DOHH2 (cell line): ENCODE results near the gene C14orf132.

ENCODE experiments used
- H3F3A ChIP-seq: fragments of 200-600 bp; sonication (generic), shearing (Covaris generic); 2 replicates; pipeline ENCODE4 v1.6.0; 2016; ENCODE audit warnings: antibody characterized with exemption, mild to moderate bottlenecking; ENCODE audit not compliant: control insufficient read depth, insufficient read depth
- H3K27ac ChIP-seq: fragments of 200-600 bp; sonication (generic); 2 replicates; pipeline ENCODE4 v1.5.1; 2014; ENCODE audit warnings: low read depth, mild to moderate bottlenecking, low read length, moderate library complexity
- H3K27me3 ChIP-seq: fragments of 200-600 bp; sonication (generic); 2 replicates; pipeline ENCODE4 v1.6.1; 2014; ENCODE audit warnings: mild to moderate bottlenecking, low read length, mixed read lengths; ENCODE audit not compliant: control insufficient read depth
- H3K36me3 ChIP-seq: fragments of 200-600 bp; sonication (generic); 2 replicates; pipeline ENCODE4 v1.6.1; 2014; ENCODE audit warnings: mild to moderate bottlenecking, low read length, moderate library complexity, mixed read lengths; ENCODE audit not compliant: control insufficient read depth
- H3K4me1 ChIP-seq: fragments of 200-600 bp; sonication (generic); 2 replicates; pipeline ENCODE4 v1.6.1; 2014; ENCODE audit warnings: mild to moderate bottlenecking, low read length, mixed read lengths; ENCODE audit not compliant: control insufficient read depth
- H3K4me2 ChIP-seq: fragments of 200-600 bp; sonication (generic); 2 replicates; pipeline ENCODE4 v1.6.0; 2014; ENCODE audit warnings: mild to moderate bottlenecking, low read length, moderate library complexity
- H3K4me3 ChIP-seq: fragments of 200-600 bp; sonication (generic); 2 replicates; pipeline ENCODE4 v1.5.1; 2014; ENCODE audit warnings: mild to moderate bottlenecking, low read length, mixed read lengths
- H3K79me2 ChIP-seq: fragments of 200-600 bp; sonication (generic); 2 replicates; pipeline ENCODE4 v1.6.1; 2014; ENCODE audit warnings: mild to moderate bottlenecking, low read length, mixed read lengths; ENCODE audit not compliant: control insufficient read depth
- H3K9me2 ChIP-seq: fragments of 200-600 bp; sonication (generic); replicated peaks from 2 replicates; pipeline ENCODE4 v1.6.1; 2014; ENCODE audit warnings: mild to moderate bottlenecking, low read length, mixed read lengths; ENCODE audit not compliant: control insufficient read depth
- H3K9me3 ChIP-seq: fragments of 200-600 bp; sonication (generic); 2 replicates; pipeline ENCODE4 v1.6.1; 2014; ENCODE audit warnings: antibody characterized with exemption, low read length, mixed read lengths; ENCODE audit not compliant: control insufficient read depth, insufficient read depth
- H4K20me1 ChIP-seq: fragments of 200-600 bp; sonication (generic); 2 replicates; pipeline ENCODE4 v1.6.0; 2014; ENCODE audit warnings: low read depth, mild to moderate bottlenecking, antibody characterized with exemption, low read length, moderate library complexity; ENCODE audit not compliant: control insufficient read depth, insufficient read depth
- EZH2phosphoT487 ChIP-seq: fragments of 200-600 bp; sonication (generic); IDR thresholded peaks from 2 replicates; pipeline ENCODE4 v1.6.1; 2017; ENCODE audit warnings: borderline replicate concordance, mild to moderate bottlenecking, antibody characterized with exemption, low read length, moderate library complexity, mixed read lengths
- TF ChIP-seq, protein P1 (sequence below): fragments of 200-600 bp; sonication (generic); IDR thresholded peaks from one replicate; pipeline ENCODE4 v1.5.1; 2014; ENCODE audit warnings: antibody characterized with exemption, mild to moderate bottlenecking, low read depth, low read length; ENCODE audit not compliant: poor library complexity, severe bottlenecking

C14orf132 gene

GRCh38 chr14:96139169-96139568 is 100.0 kb downstream of the C14orf132 start:
- no peak for TF ChIP-seq EZH2phosphoT487
- TF ChIP-seq, protein P1, sequence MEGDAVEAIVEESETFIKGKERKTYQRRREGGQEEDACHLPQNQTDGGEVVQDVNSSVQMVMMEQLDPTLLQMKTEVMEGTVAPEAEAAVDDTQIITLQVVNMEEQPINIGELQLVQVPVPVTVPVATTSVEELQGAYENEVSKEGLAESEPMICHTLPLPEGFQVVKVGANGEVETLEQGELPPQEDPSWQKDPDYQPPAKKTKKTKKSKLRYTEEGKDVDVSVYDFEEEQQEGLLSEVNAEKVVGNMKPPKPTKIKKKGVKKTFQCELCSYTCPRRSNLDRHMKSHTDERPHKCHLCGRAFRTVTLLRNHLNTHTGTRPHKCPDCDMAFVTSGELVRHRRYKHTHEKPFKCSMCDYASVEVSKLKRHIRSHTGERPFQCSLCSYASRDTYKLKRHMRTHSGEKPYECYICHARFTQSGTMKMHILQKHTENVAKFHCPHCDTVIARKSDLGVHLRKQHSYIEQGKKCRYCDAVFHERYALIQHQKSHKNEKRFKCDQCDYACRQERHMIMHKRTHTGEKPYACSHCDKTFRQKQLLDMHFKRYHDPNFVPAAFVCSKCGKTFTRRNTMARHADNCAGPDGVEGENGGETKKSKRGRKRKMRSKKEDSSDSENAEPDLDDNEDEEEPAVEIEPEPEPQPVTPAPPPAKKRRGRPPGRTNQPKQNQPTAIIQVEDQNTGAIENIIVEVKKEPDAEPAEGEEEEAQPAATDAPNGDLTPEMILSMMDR: no peak
- H3F3A ChIP-seq: no peaks in the 10 kb centered on the region
- no peaks in the 10 kb centered on the region for H3K9me2 ChIP-seq

DNA sequence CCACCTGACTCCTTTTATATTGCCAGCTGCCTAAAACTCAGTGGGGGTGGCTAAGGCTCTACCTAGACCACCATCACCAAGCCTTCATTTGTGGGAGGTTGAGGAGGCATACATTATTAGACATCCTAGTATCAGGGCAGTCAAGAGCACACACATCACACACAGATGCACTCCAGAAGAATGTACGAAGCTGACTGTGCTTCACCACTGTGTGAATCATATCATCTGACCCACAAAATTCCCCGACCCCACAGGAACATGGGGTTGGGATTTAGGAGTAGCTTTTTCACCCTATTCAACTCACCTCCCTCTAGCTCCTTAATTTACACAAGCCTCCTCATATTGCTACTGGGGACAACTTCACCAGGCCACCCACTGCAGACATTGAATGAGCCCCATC is 100.7 kb downstream of the C14orf132 start:
- Histone ChIP-seq H3K79me2 (no peaks in the 10 kb centered on the region), H3K4me2 (no peak overlapping the region), H3F3A (no peaks in the 10 kb centered on the region), H3K36me3 (no peaks in the 10 kb centered on the region), H3K4me3 (no peak overlapping the region), H3K9me2 (no peaks in the 10 kb centered on the region), H3K4me1 (no peaks in the 10 kb centered on the region), H3K27ac (no peak overlapping the region), H3K9me3 (no peaks in the 10 kb centered on the region), H4K20me1 (no peaks in the 10 kb centered on the region), H3K27me3 (no peaks in the 10 kb centered on the region)
- TF ChIP-seq, protein P1: no peak
- TF ChIP-seq EZH2phosphoT487: no peak

More at GRCh38 chr14:96139169-96139568, 100.0 kb downstream of the C14orf132 start:
- no peak overlapping the region for H3K27ac ChIP-seq
- no peaks in the 10 kb centered on the region for H3K79me2 ChIP-seq
- H3K27me3 ChIP-seq: no peaks in the 10 kb centered on the region
- H3K9me3 ChIP-seq: no peaks in the 10 kb centered on the region
- no peaks in the 10 kb centered on the region for H4K20me1 ChIP-seq
- no peaks in the 10 kb centered on the region for H3K36me3 ChIP-seq
- no peak overlapping the region for H3K4me3 ChIP-seq
- no peaks in the 10 kb centered on the region for H3K4me1 ChIP-seq
- no peak overlapping the region for H3K4me2 ChIP-seq

- no peaks in the 10 kb centered on the region for H4K20me1 ChIP-seq
- no peaks in the 10 kb centered on the region for H3K36me3 ChIP-seq
- TF ChIP-seq EZH2phosphoT487: no peak
- TF ChIP-seq, protein P1: no peak
- no peaks in the 10 kb centered on the region for H3K79me2 ChIP-seq
- no peaks in the 10 kb centered on the region for H3K4me1 ChIP-seq
- H3K9me3 ChIP-seq: no peaks in the 10 kb centered on the region
- H3K9me2 ChIP-seq: no peaks in the 10 kb centered on the region
- H3K27me3 ChIP-seq: 0 out of 2 replicates have a peak, but pooled peaks cover under 1% of the 10 kb centered on the region
- H3K4me2 ChIP-seq: no peak overlapping the region
- H3F3A ChIP-seq: no peaks in the 10 kb centered on the region
- H3K27ac ChIP-seq: no peak overlapping the region
- no peak overlapping the region for H3K4me3 ChIP-seq
These were observed 101.8 kb downstream of the C14orf132 start for GRCh38 chr14:96140952-96141351.
